Measurements from ENCODE around the gene CFAP46.
"Not testable (repeated sequence)": the region's sequence is repeated elsewhere in the genome, so short reads cannot be mapped to it uniquely, and the experiment has no call there.

CFAP46 gene

DNA sequence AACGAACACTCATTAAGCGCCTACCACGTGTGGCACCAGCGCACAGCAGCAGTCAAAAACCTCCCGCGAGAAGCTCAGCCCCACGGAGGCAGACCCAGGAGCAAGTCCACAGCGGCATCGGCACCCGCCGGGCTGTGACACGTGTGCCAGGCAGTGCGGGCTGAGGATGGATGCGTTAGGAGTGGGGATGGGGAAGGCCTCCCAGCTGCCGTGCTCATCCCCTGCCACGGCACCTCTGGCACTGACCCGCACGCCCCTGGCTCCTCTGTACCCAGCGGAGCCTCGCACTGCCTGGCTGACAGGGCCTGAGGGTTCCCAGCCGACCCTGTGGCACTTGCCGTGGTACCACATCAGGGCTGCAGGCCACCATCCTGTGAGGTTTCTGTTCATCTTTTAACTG is 16.8 kb downstream of the CFAP46 start:
- no peak for DNase-seq (ENCODE audit: low read depth)
- TF ChIP-seq, protein P1, sequence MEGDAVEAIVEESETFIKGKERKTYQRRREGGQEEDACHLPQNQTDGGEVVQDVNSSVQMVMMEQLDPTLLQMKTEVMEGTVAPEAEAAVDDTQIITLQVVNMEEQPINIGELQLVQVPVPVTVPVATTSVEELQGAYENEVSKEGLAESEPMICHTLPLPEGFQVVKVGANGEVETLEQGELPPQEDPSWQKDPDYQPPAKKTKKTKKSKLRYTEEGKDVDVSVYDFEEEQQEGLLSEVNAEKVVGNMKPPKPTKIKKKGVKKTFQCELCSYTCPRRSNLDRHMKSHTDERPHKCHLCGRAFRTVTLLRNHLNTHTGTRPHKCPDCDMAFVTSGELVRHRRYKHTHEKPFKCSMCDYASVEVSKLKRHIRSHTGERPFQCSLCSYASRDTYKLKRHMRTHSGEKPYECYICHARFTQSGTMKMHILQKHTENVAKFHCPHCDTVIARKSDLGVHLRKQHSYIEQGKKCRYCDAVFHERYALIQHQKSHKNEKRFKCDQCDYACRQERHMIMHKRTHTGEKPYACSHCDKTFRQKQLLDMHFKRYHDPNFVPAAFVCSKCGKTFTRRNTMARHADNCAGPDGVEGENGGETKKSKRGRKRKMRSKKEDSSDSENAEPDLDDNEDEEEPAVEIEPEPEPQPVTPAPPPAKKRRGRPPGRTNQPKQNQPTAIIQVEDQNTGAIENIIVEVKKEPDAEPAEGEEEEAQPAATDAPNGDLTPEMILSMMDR (IDR thresholded peaks at IDR 0.05; ENCODE audit: control insufficient read depth, insufficient read depth, low read depth, low read length, missing control alignments) = no peak
- no peak overlapping the region for H3K4me3 ChIP-seq (ENCODE audit: control insufficient read depth, low read depth, low read length)

DNA sequence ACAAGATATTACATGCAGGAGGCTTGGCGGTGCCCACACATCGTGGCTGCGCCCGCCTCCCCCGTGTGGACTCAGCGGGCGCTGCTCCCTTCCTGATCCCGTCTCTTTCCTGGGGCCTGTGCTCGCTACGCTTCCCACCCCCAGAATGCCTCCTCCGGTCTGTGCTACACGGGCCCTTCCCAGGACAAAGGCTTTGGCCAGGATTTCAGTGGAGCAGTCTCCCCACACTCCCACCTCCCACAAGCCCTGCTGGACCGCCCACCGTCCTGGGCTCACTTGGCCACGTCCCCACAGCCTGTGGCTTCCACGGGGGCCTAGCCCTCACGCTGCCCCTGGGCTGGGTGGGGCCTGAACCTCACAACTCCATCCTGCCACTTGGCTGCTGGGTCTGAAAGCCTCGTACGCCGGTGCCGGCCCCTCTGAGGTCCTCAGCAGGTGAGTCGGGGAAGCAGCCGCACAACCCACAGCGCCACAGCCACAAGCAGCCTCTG is 17.3 kb downstream of the CFAP46 start:
- DNase-seq (ENCODE audit: low read depth) = no peak
- no peak overlapping the region for H3K4me3 ChIP-seq (ENCODE audit: control insufficient read depth, low read depth, low read length)
- TF ChIP-seq, protein P1 (IDR thresholded peaks at IDR 0.05; ENCODE audit: control insufficient read depth, insufficient read depth, low read depth, low read length, missing control alignments) = no peak

DNA sequence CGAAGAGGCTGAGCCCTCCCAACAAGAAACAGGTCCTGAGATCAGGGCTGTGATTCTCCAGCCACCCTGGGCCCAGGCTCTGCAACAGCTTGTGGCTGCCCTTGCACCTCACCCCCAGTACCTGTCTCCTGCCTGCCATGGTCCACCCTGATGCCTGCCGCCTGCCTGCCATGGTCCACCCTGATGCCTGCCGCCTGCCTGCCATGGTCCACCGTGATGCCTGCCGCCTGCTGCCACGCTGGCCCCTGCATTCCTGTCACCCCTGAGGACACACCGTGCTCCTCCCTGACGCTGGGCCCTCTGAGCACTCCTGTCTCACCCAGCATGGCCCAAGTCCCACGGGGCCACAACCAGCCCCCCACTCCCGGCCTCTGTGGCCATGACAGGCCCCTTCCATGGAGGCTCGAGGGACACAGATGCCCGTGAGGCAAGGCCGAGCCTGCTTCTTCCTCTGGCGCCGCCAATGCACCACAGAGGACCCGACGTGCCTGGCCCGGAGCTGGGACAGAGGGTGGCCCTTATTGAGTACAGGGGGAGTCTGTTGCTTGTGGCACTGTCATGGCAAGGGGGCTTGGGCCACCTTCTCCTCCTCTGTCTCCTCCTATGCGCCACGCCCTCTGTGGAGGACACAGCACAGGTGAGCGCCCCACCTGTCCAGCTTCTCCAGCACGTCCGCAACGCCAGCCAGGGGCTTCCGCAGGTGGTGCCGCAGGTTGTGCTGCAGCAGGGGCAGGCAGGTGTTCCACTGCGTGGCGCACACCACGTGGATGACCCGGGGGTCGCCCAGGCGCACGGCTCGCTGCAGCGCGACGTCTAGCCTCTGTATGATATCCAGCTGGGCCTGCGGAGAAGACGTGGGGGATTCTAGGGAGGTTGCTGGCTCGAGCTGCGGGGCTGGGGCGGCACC is 18.1 kb downstream of the CFAP46 start:
- H3K4me3 ChIP-seq (ENCODE audit: control insufficient read depth, low read depth, low read length) = no peak overlapping the region
- no peak for DNase-seq (ENCODE audit: low read depth)
- TF ChIP-seq, protein P1 (IDR thresholded peaks at IDR 0.05; ENCODE audit: control insufficient read depth, insufficient read depth, low read depth, low read length, missing control alignments) = no peak

DNA sequence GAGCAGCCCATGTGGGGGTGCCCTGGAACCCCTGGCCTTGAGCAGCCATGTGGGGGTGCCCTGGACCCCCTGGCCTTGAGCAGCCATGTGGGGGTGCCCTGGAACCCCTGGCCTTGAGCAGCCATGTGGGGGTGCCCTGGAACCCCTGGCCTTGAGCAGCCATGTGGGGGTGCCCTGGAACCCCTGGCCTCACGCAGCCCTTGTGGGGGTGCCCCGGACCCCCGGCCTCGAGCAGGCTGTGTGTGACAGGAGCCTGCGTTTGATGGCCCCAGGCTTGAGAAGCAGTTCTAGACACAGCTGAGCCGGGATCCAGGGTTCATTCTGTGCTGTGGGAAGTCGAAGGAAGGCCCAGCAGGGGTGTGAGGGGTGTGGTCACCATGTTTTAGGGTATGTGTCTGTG is 19.0 kb downstream of the CFAP46 start:
- DNase-seq (ENCODE audit: low read depth); H3K4me3 ChIP-seq (ENCODE audit: control insufficient read depth, low read depth, low read length): not testable (repeated sequence)

DNA sequence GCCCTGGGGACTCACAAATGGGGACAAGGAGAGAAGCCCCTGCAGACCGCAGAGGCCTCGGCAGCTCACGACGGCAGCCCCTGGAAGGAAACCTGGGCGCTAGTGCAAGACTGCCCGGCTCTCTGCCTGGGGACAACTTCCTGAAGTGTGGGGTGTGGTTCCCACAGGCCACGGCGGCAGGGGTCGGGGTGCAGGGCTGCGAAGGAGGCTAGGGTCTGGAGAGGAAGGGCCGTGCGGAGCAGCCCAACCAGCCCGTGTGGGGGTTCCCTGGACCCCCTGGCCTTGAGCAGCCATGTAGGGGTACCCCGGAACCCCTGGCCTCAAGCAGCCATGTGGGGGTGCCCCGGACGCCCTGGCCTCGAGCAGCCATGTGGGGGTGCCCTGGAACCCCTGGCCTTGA is 19.5 kb downstream of the CFAP46 start:
- TF ChIP-seq, protein P1 (IDR thresholded peaks at IDR 0.05; ENCODE audit: control insufficient read depth, insufficient read depth, low read depth, low read length, missing control alignments) = no peak
- H3K4me3 ChIP-seq (ENCODE audit: control insufficient read depth, low read depth, low read length) = no peak overlapping the region
- no peak for DNase-seq (ENCODE audit: low read depth)

DNA sequence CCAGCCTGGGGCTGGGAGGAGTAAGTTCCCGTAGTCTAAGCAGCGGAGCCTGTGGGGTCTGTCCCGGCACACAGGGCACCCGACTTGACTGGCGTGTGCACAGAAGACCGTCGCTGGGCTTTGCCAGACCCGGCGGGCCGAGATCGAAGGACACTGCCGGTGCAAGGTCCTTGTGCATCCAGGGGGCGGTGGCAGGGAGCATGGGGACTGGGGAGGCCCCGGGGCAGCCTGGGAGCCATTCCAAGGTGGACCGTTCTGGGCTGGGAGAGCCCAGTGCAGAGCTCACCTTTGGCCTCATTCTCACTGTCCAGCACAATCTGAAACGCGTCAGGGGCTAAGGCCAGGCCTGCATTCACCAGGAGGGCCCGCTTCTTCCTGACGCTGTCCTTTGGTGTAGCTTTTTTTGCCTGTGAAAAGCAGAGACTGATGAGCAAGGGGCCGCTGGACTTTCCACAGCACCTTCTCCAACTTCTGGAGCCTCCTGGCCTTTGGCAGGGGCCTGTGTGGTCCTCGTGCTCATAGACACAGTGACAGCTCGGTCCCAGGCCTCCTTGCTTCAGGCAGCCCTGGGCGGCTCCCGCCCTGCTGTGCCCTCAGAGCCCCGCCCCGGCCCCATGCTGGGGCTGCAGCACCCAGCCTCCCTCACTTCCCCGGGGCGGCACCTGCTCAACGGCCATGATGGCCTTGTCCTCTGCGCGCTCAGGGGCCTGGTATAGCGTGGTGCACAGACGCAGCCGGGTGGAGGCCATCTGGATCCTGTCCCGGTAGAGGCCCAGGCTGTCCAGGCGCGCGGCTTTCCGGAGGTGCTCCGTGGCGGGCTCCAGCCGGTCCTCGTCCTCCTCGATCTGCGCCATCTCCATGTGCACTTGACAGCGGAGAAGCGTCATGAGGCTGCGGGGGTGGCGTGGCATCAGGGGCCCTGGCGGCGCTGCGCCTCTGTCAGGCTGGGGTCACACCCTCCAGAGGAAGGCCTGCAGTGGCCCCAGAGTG is 20.3 kb downstream of the CFAP46 start:
- H3K4me3 ChIP-seq (ENCODE audit: control insufficient read depth, low read depth, low read length) = no peak overlapping the region
- TF ChIP-seq, protein P1 (IDR thresholded peaks at IDR 0.05; ENCODE audit: control insufficient read depth, insufficient read depth, low read depth, low read length, missing control alignments) = no peak
- DNase-seq (ENCODE audit: low read depth) = no peak
